Peyer's patch (tissue), 4 donors: Measurements from ENCODE around the gene RNF31. TPM values are rescaled to one million over a fixed set of nuclear protein-coding genes. Genes with fewer than 3 reads are reported as not detected.
"Not testable (repeated sequence)": the region's sequence is repeated elsewhere in the genome, so short reads cannot be mapped to it uniquely, and the experiment has no call there.

Experiments used
- DNase-seq, 3 donors: peaks; one replicate each; pipeline ENCODE4 v3.0.0-alpha.2; 2017 to 2019
- H3K27ac ChIP-seq, 4 donors: fragments of 200-600 bp; sonication (generic); one replicate each; pipeline ENCODE4 v1.5.1; 2016 to 2019
- H3K27me3 ChIP-seq, 2 donors: fragments of 200-600 bp; sonication (generic); one replicate each; pipeline ENCODE4 v1.5.1; 2019
- H3K36me3 ChIP-seq, 3 donors: fragments of 200-600 bp; sonication (generic); one replicate each; pipeline ENCODE4 v1.5.1; 2016 to 2019
- H3K4me1 ChIP-seq, 4 donors: fragments of 200-600 bp; sonication (generic); one replicate each; pipeline ENCODE4 v1.5.1; 2016 to 2019
- H3K4me3 ChIP-seq, 4 donors: fragments of 200-600 bp; sonication (generic); 1 replicate in 3 of 4; 2 replicates in 1 of 4; pipeline ENCODE4 v1.5.1; 2016 to 2019; ENCODE audit warnings: mild to moderate bottlenecking in 1 of 4
- H3K9me3 ChIP-seq, 4 donors: fragments of 200-600 bp; sonication (generic); one replicate each; pipeline ENCODE4 v1.5.1; 2016 to 2019; ENCODE audit warnings: mild to moderate bottlenecking in 1 of 4
- POLR2A ChIP-seq, 2 donors: fragments of 450-650 bp; IDR thresholded peaks; one replicate each; pipeline ENCODE4 v1.5.1; 2017; ENCODE audit warnings: antibody characterized with exemption in 2 of 2, mild to moderate bottlenecking in 2 of 2, moderate library complexity in 2 of 2
- total RNA-seq, 4 donors: library from RNA; depleted of rRNA; stranded (reverse); fragments of >200 nt; gene quantifications; one replicate each; pipeline ENCODE4 v1.1.0, GENCODE V29; 2016
- TF ChIP-seq, protein P1 (sequence below), 6 experiments: fragments of 450-650 bp in 4 of 6; fragments of 200-600 bp in 2 of 6; sonication (generic) in 1 of 6; IDR thresholded peaks; one replicate each; pipeline ENCODE4 v1.5.1; 2017 to 2019; ENCODE audit warnings: antibody characterized with exemption in 6 of 6, mild to moderate bottlenecking in 3 of 6, moderate library complexity in 1 of 6

The RNF31 gene
- total RNA-seq, 4 donors from 2014 or later, result 46.4 to 90.8 (median 71.1) TPM

DNA sequence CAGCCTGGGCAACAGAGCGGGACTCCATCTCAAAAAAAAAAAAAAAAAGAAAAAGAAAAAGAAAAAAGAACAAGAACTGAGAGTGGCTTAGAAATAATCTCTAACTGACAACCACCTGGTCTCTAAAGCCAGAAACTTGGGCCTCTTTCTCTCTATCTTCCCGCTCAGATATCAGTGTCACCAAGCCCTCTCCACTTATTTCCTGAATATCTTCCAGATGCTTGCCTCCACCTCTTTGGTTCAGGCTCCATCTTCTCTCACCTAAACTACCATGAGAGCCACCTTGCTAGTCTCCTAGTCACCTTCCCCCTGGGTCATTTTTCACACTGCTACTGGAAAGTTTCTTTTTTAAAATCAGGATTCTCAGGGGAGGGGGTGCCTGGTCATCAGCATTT is 49.8 kb downstream of the RNF31 start:
- DNase-seq, result no peak
- TF ChIP-seq, protein P1, sequence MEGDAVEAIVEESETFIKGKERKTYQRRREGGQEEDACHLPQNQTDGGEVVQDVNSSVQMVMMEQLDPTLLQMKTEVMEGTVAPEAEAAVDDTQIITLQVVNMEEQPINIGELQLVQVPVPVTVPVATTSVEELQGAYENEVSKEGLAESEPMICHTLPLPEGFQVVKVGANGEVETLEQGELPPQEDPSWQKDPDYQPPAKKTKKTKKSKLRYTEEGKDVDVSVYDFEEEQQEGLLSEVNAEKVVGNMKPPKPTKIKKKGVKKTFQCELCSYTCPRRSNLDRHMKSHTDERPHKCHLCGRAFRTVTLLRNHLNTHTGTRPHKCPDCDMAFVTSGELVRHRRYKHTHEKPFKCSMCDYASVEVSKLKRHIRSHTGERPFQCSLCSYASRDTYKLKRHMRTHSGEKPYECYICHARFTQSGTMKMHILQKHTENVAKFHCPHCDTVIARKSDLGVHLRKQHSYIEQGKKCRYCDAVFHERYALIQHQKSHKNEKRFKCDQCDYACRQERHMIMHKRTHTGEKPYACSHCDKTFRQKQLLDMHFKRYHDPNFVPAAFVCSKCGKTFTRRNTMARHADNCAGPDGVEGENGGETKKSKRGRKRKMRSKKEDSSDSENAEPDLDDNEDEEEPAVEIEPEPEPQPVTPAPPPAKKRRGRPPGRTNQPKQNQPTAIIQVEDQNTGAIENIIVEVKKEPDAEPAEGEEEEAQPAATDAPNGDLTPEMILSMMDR (IDR thresholded peaks at IDR 0.05), result no peak
- no peak for TF ChIP-seq POLR2A (IDR thresholded peaks at IDR 0.05)
- Histone ChIP-seq H3K9me3 (no peaks in the 10 kb centered on the region), H3K27ac (peak overlapping the region in 2 of 4 donors; percentile 96 to 97), H3K4me3 (peak overlapping the region in 2 of 4 donors; percentile 97 to 98), H3K36me3 (peaks cover 0 to 27% (median 0%) of the 10 kb centered on the region in 3 donors), H3K4me1 (peaks cover 2 to 38% (median 9%) of the 10 kb centered on the region in 4 donors), H3K27me3 (no peaks in the 10 kb centered on the region)

DNA sequence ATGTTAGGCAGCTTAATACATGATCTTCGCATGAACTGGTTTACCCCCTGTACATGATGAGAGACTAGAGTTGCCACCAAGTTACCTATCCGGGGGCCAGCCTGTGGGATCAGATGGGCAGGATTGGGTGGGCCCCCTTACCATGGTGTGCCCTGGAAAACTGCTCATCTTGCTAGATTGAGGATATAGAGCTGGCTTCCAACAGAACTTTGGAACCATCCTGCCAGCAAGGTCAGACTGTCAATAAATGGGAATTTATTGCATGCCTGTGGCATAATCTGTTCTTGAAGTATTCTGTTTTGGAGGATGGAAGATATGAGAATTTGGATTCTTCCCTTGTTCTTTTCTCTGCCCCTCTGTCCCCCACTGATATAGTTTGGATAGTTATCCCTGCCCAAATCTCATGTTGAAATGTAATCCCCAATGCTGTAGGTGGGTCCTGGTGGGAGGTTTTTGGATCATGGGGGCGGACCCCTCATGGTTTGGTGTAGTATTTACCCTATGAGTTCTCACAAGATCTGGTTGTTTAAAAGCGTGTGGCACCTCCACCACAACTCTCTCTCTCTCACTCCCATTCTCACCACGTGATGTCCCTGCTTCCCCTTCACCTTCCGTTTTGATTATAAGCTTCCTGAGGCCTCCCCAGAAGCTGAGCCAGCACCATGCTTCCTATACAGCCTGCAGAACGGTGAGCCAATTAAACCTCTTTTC is 51.7 kb downstream of the RNF31 start:
- no peak for DNase-seq
- H3K4me3 ChIP-seq, result no peak overlapping the region
- no peaks in the 10 kb centered on the region for H3K9me3 ChIP-seq
- H3K27ac ChIP-seq, result peak overlapping the region in 3 of 4 donors; percentile 4 to 76 (median 40)
- no peak for TF ChIP-seq POLR2A (IDR thresholded peaks at IDR 0.05)
- TF ChIP-seq, protein P1 (IDR thresholded peaks at IDR 0.05), result no peak
- H3K4me1 ChIP-seq, result peaks cover 2 to 38% (median 9%) of the 10 kb centered on the region in 4 donors
- H3K36me3 ChIP-seq, result peaks cover 0 to 27% (median 0%) of the 10 kb centered on the region in 3 donors
- H3K27me3 ChIP-seq, result no peaks in the 10 kb centered on the region

DNA sequence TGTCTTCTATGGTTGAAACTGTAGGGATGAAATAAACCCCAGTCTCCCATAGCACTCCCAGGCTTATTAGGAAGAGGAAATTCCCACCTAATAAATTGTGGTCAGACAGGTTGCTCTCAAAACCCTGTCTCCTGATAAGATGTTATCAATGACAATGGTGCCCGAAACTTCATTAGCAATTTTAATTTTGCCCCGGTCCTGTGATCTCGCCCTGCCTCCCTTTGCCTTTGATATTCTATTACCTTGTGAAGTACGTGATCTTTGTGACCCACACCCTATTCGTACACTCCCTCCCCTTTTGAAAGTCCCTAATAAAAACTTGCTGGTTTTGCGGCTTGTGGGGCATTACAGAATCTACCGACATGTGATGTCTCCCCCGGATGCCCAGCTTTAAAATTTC is 55.2 kb downstream of the RNF31 start:
- not testable (repeated sequence) for H3K9me3 ChIP-seq, DNase-seq, H3K4me3 ChIP-seq, H3K27ac ChIP-seq, H3K27me3 ChIP-seq
- Histone ChIP-seq H3K4me1 (peaks cover 0 to 15% (median 0%) of the 10 kb centered on the region in 4 donors), H3K36me3 (peaks cover 0 to 49% (median 0%) of the 10 kb centered on the region in 3 donors)

DNA sequence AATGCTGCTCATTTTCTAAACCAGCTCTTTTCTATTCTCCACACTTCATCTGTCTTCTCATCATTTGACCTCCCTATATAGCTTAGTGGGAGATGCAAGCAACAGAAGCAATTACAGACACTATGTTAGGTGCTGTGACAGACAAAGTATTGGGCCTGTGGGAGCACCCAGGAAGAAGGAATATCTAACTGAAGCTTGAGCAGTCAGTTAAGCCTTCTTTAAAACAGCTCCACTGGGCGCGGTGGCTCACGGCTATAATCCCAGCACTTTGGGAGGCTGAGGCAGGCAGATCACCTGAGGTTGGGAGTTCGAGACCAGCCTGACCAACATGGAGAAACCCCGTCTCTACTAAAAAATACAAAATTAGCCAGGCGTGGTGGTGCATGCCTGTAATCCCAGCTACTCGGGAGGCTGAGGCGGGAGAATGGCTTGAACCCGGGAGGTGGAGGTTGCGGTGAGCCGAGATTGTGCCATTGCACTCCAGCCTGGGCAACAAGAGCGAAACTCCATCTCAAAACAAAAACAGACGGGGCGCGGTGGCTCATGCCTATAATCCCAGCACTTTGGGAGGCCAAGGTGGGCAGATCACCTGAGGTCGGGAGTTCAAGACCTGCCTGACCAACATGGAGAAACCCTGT is 56.1 kb downstream of the RNF31 start:
- not testable (repeated sequence) for H3K9me3 ChIP-seq, H3K27me3 ChIP-seq, H3K4me3 ChIP-seq, DNase-seq, H3K4me1 ChIP-seq, H3K27ac ChIP-seq
- H3K36me3 ChIP-seq, result peaks cover 0 to 56% (median 0%) of the 10 kb centered on the region in 3 donors

GRCh38 chr14:24204163-24205146 is 57.2 kb downstream of the RNF31 start:
- no peak overlapping the region for H3K4me3 ChIP-seq
- H3K4me1 ChIP-seq, result no peaks in the 10 kb centered on the region
- H3K27me3 ChIP-seq, result no peaks in the 10 kb centered on the region
- no peak for DNase-seq
- no peaks in the 10 kb centered on the region for H3K9me3 ChIP-seq
- no peak overlapping the region for H3K27ac ChIP-seq
- peaks cover 0 to 66% (median 0%) of the 10 kb centered on the region in 3 donors for H3K36me3 ChIP-seq
- TF ChIP-seq POLR2A (IDR thresholded peaks at IDR 0.05), result no peak
- TF ChIP-seq, protein P1 (IDR thresholded peaks at IDR 0.05), result no peak

- H3K27me3 ChIP-seq, result no peaks in the 10 kb centered on the region
- H3K36me3 ChIP-seq, result peaks cover 0 to 75% (median 0%) of the 10 kb centered on the region in 3 donors
- no peaks in the 10 kb centered on the region for H3K9me3 ChIP-seq
- TF ChIP-seq, protein P1 (IDR thresholded peaks at IDR 0.05), result no peak
- no peak for TF ChIP-seq POLR2A (IDR thresholded peaks at IDR 0.05)
- H3K4me1 ChIP-seq, result no peaks in the 10 kb centered on the region
- no peak overlapping the region for H3K4me3 ChIP-seq
- no peak for DNase-seq
- H3K27ac ChIP-seq, result no peak overlapping the region
Measured at GRCh38 chr14:24206260-24207103, 59.2 kb downstream of the RNF31 start.
